Measurements from ENCODE around the gene NES. TPM values are rescaled to one million over a fixed set of nuclear protein-coding genes. Genes with fewer than 3 reads are reported as not detected.
"Not testable (repeated sequence)": the region's sequence is repeated elsewhere in the genome, so short reads cannot be mapped to it uniquely, and the experiment has no call there.

NES gene
- total RNA-seq, 1 donor from 2014 or later = 74.1 TPM

DNA sequence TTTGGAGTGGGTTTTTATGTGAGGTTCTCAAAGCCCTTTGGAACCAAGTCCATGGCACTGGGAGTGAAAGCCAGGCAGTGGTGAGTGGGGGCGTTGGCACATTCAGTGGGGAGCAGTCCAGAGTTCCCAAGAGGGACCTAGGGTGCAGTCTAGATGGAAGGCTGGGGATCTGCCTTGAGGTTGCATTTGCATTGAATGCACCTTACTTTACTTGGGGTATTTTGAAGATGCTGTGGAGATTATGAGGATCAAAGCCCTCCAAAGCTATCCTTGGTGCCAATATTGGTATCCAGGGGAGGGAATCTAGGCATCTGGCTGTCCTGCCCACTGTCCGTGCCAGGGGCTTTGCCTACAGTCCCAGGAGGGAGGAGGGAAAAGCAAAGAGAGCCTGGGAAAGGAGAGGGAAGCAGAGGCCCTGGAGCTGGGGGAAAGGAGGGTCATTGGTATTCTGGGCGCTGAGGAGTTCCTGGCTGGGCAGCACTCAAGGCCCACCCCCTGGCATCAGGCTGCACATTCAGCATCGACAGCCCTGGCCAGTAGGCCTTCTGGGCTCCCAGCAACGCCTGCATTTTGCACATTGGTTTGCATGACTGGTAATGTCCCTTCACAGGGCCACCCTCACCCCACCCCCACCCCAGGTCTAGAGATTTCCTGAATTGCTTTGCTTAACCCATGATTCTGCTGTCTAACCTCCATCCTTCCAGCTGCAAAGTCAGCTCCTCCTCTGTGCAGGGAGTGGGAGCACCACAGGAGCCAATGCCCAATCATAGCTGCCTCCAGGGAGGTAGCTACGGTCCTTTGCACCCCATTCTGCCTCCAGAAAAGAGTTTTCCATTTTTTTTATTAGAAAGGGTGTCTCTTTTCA, 36.1 kb downstream of the NES start:
- TF ChIP-seq, protein P1, sequence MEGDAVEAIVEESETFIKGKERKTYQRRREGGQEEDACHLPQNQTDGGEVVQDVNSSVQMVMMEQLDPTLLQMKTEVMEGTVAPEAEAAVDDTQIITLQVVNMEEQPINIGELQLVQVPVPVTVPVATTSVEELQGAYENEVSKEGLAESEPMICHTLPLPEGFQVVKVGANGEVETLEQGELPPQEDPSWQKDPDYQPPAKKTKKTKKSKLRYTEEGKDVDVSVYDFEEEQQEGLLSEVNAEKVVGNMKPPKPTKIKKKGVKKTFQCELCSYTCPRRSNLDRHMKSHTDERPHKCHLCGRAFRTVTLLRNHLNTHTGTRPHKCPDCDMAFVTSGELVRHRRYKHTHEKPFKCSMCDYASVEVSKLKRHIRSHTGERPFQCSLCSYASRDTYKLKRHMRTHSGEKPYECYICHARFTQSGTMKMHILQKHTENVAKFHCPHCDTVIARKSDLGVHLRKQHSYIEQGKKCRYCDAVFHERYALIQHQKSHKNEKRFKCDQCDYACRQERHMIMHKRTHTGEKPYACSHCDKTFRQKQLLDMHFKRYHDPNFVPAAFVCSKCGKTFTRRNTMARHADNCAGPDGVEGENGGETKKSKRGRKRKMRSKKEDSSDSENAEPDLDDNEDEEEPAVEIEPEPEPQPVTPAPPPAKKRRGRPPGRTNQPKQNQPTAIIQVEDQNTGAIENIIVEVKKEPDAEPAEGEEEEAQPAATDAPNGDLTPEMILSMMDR (IDR thresholded peaks at IDR 0.05) = no peak
- no peak for DNase-seq (ENCODE audit: low spot score in 2 of 2)
- Histone ChIP-seq H3K27ac (no peak overlapping the region), H3K36me3 (no peaks in the 10 kb centered on the region), H3K9me3 (no peaks in the 10 kb centered on the region), H3K4me1 (peaks cover 5 to 8% of the 10 kb centered on the region in 2 donors), H3K4me3 (peak overlapping the region; percentile 39 to 57), H3K27me3 (peaks cover 24% of the 10 kb centered on the region)
- intact Hi-C loops (cut with DNase I) = no loop called here

DNA sequence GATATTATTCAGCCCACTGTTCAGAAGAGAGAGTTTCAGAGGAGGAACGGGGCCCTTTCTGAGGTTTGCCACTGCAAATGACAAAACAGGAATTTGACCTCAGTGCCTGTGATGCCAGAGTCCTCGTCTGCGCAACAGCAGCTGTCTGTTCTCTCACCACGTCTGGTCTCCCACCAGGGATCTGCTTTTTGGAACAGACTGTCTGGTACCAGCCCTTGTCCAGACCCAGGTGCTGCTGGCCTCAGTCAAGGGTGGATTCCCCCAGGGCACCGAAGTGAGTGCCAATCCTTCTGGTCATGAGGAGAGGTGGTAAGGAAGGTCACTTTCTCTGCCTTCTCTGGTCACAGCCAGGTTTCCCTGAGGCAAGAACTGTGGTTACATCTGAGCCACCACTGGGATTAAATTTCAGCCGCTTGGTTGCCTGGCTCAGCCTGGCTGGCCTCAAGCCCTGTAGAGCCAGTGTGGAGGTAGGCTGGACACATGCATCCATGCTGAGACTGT, 37.6 kb downstream of the NES start:
- Histone ChIP-seq H3K4me1 (peaks cover 5 to 8% of the 10 kb centered on the region in 2 donors), H3K27ac (no peak overlapping the region), H3K4me3 (no peak overlapping the region), H3K36me3 (no peaks in the 10 kb centered on the region), H3K9me3 (no peaks in the 10 kb centered on the region), H3K27me3 (peaks cover 21% of the 10 kb centered on the region)
- intact Hi-C loops (cut with DNase I) = no loop called here
- TF ChIP-seq, protein P1 (IDR thresholded peaks at IDR 0.05) = no peak
- DNase-seq (ENCODE audit: low spot score in 2 of 2) = no peak

DNA sequence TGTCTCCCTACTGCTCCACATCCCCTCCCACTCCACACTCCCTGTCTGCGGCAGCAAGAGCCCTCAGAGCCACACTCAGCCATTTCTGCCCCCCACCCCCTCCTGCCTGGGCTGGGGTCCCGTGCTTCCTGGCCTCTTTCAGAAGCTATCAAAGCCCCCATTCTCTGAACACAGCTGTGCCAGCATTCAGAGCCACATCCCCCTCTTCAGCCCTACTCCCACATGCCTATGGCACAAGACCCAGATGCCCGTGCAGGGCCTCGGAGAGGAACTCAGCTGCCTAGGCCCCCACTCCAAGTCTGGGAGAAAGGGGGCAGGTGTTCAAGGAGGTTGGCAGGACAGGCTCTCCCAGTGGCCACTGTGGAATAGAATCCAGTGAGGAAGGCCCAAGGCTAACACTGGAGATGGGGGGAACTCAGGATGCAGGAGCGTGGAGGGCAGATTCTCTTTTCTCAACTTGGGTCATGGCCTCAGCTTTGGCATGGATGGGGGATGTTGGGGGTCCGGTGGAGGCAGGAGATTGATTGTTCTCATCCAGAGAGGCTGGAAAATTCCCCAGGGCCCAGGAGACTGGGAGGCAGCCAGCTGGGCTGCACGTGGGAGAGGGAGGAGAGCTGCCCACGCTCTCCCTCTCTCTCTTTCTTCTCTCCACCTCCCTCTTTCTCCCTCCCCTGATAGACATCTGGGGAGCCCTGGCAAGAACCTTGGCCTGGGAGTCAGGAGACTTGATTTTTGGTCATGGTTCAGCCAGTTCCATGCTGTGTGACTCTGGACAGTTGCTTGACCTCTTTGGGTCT, 38.8 kb downstream of the NES start:
- H3K27ac ChIP-seq = no peak overlapping the region

DNA sequence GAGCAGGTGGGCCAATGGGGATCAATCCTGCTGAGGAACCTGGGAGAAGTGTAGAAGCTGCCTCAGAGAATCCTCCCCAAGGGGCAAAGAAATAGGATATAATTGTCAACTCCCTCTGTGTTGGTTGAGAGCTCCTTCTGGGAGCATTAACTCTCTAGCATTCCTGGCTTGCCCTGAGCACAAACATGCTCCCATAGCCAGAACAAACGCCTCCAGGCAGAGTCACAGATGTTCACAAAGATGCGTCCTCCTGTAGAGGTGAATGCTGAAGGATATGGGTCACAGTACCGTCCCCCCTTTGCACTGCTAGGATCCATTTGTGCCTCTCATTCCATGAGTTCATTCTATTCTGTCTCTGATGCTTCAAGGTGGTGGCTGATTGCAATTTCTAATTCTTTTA, 44.9 kb downstream of the NES start:
- H3K27me3 ChIP-seq = no peaks in the 10 kb centered on the region
- no peaks in the 10 kb centered on the region for H3K36me3 ChIP-seq
- no peaks in the 10 kb centered on the region for H3K4me1 ChIP-seq
- DNase-seq (ENCODE audit: low spot score in 2 of 2) = no peak
- no peaks in the 10 kb centered on the region for H3K9me3 ChIP-seq
- intact Hi-C loops (cut with DNase I) = no loop called here
- no peak overlapping the region for H3K4me3 ChIP-seq
- TF ChIP-seq, protein P1 (IDR thresholded peaks at IDR 0.05) = no peak
- no peak overlapping the region for H3K27ac ChIP-seq

More for the DNA sequence above, 38.8 kb downstream of the NES start:
- no peak for DNase-seq (ENCODE audit: low spot score in 2 of 2)
- H3K27me3 ChIP-seq = peaks cover 21% of the 10 kb centered on the region
- TF ChIP-seq, protein P1 (IDR thresholded peaks at IDR 0.05) = no peak
- intact Hi-C loops (cut with DNase I) = no loop called here
- H3K9me3 ChIP-seq = no peaks in the 10 kb centered on the region
- peaks cover 5 to 8% of the 10 kb centered on the region in 2 donors for H3K4me1 ChIP-seq
- H3K36me3 ChIP-seq = no peaks in the 10 kb centered on the region
- H3K4me3 ChIP-seq = no peak overlapping the region

DNA sequence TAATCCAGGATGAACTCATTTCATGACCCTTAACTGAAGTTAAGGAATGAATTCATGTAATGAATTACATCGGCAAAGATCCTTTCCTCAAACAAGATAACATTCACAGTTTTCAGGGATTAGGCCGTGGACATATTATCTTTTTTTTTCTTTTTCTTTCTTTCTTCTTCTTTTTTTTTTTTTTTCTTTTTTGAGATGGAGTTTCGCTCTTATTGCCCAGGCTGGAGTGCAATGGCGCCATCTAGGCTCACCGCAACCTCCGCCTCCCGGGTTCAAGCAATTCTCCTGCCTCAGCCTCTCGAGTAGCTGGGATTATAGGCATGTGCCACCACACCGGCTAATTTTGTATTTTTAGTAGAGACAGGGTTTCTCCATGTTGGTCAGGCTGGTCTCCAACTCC, 46.1 kb downstream of the NES start:
- intact Hi-C loops (cut with DNase I) = not testable (repeated sequence)

More for the DNA sequence above, 46.1 kb downstream of the NES start:
- not testable (repeated sequence) for H3K4me1 ChIP-seq; H3K27ac ChIP-seq; H3K4me3 ChIP-seq; H3K9me3 ChIP-seq; DNase-seq (ENCODE audit: low spot score in 2 of 2); H3K27me3 ChIP-seq; H3K36me3 ChIP-seq
